IPS-18c (cell line): ENCODE data around the gene PRPSAP2.

ENCODE experiments used
- H3K4me3 ChIP-seq: 2 replicates; pipeline ENCODE4 v1.7.0; 2013; ENCODE audit warnings: low read depth, mild to moderate bottlenecking, low read length, moderate library complexity; ENCODE audit not compliant: insufficient read depth
- H3K9me3 ChIP-seq: one replicate; pipeline ENCODE4 v1.6.1; 2013; ENCODE audit warnings: mild to moderate bottlenecking, low read length, moderate library complexity; ENCODE audit not compliant: control insufficient read depth, insufficient read depth

The PRPSAP2 gene

GRCh38 chr17:18965530-18966236 lies 107.8 kb downstream of the PRPSAP2 start:
- H3K9me3 ChIP-seq = no peaks in the 10 kb centered on the region
- no peak overlapping the region for H3K4me3 ChIP-seq

- H3K4me3 ChIP-seq = no peak overlapping the region
- H3K9me3 ChIP-seq = no peaks in the 10 kb centered on the region
Observed at GRCh38 chr17:18966831-18967624, 109.1 kb downstream of the PRPSAP2 start.

DNA sequence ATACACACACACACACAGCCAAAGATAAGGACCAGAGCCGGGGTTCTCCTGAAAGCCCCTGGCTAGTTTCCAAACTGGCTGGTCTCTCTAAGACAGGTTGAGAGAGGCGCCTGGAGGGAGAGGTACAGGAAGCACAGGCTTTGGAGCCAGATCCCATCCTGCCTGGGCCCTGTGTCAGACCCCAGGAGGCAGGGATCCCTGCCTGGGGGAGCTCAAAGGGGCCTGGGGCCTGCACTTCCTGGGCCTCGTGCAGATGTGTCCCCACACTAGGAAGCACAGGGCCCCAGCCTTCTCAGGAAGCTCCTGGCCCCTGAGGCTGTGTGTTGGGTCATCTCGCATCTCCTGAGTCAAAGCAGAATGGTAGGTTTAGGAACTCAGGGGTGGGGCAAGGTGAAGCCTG lies 110.0 kb downstream of the PRPSAP2 start:
- H3K4me3 ChIP-seq = no peak overlapping the region
- H3K9me3 ChIP-seq = no peaks in the 10 kb centered on the region

GRCh38 chr17:18968345-18968744 lies 110.4 kb downstream of the PRPSAP2 start:
- Histone ChIP-seq H3K4me3 (no peak overlapping the region), H3K9me3 (no peaks in the 10 kb centered on the region)

GRCh38 chr17:18968945-18969887 lies 111.3 kb downstream of the PRPSAP2 start:
- Histone ChIP-seq H3K4me3 (no peak overlapping the region), H3K9me3 (no peaks in the 10 kb centered on the region)

DNA sequence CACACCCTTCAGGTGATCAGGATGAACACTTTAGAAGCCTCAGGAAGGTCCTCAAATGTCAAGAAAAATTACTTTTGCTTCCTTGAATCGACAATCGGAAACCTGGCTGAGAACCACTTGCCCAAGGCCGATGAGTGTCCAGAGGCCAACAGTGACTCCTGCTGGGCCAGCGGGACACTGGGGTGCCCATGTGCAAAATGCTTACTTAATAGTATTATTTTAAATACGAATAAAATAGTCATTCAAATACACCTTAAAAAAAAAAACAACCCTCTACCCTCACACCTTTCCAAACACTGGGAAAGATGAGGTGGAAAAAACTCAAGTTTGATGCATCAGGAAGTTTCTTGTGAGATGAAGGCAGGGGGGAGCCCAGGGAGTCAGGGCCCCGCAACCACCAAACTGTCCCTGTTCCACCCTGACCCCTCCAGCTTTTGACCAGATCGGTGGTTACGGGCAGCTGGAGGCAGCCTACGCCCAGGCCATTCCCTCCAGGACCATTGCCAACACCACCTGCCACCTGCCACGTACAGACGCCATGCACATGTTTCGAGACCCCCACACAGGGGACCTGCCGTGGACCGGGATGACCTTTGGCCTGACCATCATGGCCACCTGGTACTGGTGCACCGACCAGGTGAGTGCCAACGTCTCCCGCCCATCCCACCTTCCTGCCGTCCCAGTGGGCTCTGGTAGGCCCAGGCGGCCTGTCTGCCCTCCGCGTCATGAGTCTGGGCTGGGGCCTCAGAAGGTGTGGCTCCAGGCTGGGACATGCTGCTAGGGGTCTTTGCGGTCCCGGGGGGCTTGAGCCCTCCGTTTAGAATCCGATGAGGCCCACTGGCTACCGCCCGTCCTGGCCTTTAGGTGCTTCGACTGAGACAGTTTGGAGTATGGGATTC lies 112.9 kb downstream of the PRPSAP2 start:
- Histone ChIP-seq H3K9me3 (no peaks in the 10 kb centered on the region), H3K4me3 (no peak overlapping the region)

GRCh38 chr17:18971801-18972200 lies 113.9 kb downstream of the PRPSAP2 start:
- no peaks in the 10 kb centered on the region for H3K9me3 ChIP-seq
- H3K4me3 ChIP-seq = no peak overlapping the region

DNA sequence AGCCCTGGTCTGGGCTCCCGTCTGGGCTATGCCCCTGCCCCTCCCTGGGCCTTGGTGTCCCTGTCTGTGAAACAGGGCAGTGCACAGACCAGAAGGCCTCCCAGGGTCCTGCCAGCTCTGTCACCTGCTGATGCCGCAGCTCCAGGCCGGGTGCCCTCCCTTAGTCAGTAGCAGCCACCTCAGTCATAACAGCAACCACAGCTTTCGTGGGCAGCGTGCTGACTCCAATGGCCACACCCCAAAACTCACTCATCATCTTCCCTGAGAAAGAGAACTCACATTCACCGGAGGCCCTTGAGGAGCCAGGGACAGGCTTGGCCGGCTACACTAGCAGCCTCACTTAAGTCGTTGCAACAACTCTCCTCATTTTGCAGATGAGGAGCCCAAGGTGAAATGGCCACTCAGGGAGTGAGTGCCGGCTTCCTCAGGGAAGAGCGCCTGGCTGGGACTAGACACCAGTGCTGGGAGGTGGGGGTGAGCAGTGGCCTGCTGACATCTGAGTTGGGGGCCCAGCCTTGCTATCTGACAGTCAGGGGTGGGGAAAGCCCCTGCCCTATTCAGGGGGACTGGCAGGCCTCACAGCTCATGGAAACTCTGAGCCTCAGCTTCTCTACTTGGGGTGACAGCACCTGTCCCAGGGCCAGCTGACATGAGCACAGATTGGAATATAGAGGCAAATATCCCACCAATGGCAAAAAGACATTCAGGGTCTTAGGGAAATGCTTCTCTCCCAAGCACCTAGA lies 116.6 kb downstream of the PRPSAP2 start:
- H3K9me3 ChIP-seq = no peaks in the 10 kb centered on the region
- no peak overlapping the region for H3K4me3 ChIP-seq

GRCh38 chr17:18975597-18975996 lies 117.7 kb downstream of the PRPSAP2 start:
- Histone ChIP-seq H3K4me3 (no peak overlapping the region), H3K9me3 (no peaks in the 10 kb centered on the region)

- no peak overlapping the region for H3K4me3 ChIP-seq
- H3K9me3 ChIP-seq = no peaks in the 10 kb centered on the region
Observed at GRCh38 chr17:18976201-18976600, 118.3 kb downstream of the PRPSAP2 start.

GRCh38 chr17:18977021-18977420 lies 119.1 kb downstream of the PRPSAP2 start:
- H3K9me3 ChIP-seq = no peaks in the 10 kb centered on the region
- H3K4me3 ChIP-seq = no peak overlapping the region

DNA sequence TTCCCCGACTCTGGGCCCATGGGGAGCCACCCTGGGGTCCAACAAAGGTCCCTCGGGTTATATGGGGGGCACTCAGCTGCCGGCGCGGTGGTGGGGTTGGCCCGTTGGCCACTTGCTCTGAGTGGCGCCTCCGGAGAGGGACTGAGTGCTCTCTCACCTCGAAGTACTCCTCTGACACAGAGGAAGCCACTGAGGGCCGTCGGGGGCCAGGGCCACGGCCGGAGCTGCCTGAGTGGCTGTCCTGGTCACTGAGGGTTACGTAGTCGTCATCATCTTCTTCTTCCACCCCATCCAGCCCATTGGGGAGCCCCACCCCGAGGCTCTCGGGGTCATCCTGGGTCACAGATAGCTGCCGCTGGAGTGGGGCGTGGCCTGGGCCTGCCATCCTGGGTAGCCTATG lies 119.7 kb downstream of the PRPSAP2 start:
- Histone ChIP-seq H3K4me3 (no peak overlapping the region), H3K9me3 (no peaks in the 10 kb centered on the region)

GRCh38 chr17:18978050-18978449 lies 120.1 kb downstream of the PRPSAP2 start:
- no peak overlapping the region for H3K4me3 ChIP-seq
- no peaks in the 10 kb centered on the region for H3K9me3 ChIP-seq

DNA sequence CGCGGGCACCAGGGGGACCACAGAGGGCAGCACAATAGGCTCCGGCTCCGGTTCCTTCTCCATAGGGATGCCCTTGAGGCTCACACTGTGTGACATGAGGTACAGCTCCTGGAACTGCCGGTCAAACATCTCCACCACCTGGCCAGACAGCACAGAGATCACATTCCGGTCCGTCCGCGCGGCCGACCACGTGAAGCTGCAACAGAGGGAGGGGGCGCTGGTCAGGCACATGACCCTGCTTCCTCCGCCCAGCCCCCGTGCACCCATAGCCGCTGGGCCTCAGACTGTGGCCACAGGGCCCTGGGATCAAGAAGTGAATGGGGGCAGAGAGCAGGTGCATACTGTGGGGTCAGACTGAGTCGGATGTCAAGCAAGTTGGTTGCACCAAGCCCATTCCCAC lies 120.7 kb downstream of the PRPSAP2 start:
- Histone ChIP-seq H3K4me3 (no peak overlapping the region), H3K9me3 (no peaks in the 10 kb centered on the region)
